Ishikawa (cell line): Measurements from ENCODE around the gene SSUH2.

Experiments used
- CREB1 ChIP-seq: IDR thresholded peaks from 2 replicates; pipeline ENCODE4 v1.6.1; 2012; ENCODE audit warnings: low read depth
- FOXM1 ChIP-seq: IDR thresholded peaks from 2 replicates; pipeline ENCODE4 v1.6.1; 2012; ENCODE audit warnings: low read depth, borderline replicate concordance
- TAF1 ChIP-seq: IDR thresholded peaks from 2 replicates; pipeline ENCODE4 v1.6.1; 2012; ENCODE audit warnings: low read depth, mild to moderate bottlenecking
- TCF12 ChIP-seq: IDR thresholded peaks from 2 replicates; pipeline ENCODE4 v1.6.1; 2012; ENCODE audit warnings: low read depth

GRCh38 chr3:8627201-8627940 is 17.2 kb downstream of the SSUH2 start:
- TF ChIP-seq TAF1 (no peak), CREB1 (no peak), TCF12 (no peak), FOXM1 (no peak)
